ENCODE measurements around the gene GRHPR.
"Not testable (repeated sequence)": the region's sequence is repeated elsewhere in the genome, so short reads cannot be mapped to it uniquely, and the experiment has no call there.

GRHPR gene

GRCh38 chr9:37421914-37422288, 595 bp upstream of the GRHPR start:
- DNase-seq (ENCODE audit: low read depth) = no peak

- no peak for DNase-seq (ENCODE audit: low read depth)
Measured at GRCh38 chr9:37423508-37423907, 1.0 kb downstream of the GRHPR start.

- DNase-seq (ENCODE audit: low read depth) = no peak
Measured at GRCh38 chr9:37424204-37424685, 1.7 kb downstream of the GRHPR start.

DNA sequence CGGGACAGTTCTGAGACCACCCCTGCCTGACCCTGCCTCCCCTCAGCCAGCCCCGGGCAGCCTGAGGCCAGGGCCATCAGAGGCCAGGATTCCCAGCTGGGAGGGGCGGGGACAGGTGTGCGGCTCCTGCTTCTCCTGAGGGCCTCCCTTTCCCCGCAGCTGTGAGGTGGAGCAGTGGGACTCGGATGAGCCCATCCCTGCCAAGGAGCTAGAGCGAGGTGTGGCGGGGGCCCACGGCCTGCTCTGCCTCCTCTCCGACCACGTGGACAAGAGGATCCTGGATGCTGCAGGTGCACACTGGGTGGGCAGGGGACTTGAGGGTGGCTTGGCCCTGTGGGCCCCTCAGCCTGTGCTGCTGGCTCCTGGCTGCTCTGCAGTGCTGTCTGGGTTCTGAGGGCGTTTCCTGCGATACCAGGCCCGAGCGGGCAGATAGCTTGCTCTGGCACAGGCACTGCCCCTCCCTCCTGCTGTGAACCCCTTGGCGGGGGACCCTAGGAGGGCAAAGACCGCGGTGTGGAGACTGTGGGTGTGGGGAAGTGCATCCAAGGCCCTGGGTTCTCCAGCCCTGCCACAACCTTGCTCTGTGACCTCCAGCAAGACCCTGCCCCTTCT, 2.3 kb downstream of the GRHPR start:
- no peak for DNase-seq (ENCODE audit: low read depth)

- DNase-seq (ENCODE audit: low read depth) = no peak
Measured at GRCh38 chr9:37425298-37425752, 2.8 kb downstream of the GRHPR start.

- not testable (repeated sequence) for DNase-seq (ENCODE audit: low read depth)
Measured at GRCh38 chr9:37426431-37426830, 3.9 kb downstream of the GRHPR start.

- no peak for DNase-seq (ENCODE audit: low read depth)
Measured at GRCh38 chr9:37426846-37427245, 4.3 kb downstream of the GRHPR start.

DNA sequence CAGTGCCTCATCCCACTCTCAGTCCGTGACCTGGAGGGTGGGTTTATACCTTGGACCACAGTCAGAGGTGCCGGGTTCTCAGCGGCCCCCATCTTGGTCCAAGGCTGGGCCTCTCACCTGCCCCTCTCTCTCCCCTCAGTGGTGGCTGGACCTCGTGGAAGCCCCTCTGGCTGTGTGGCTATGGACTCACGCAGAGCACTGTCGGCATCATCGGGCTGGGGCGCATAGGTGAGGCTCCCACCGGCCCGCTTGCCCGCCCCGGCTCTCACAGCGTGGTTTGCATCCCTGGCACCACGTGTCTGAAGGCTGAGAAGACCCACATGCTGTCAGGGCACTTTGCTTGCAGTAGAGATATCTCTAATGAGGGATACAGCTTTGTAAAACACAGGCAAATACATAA, 5.8 kb downstream of the GRHPR start:
- no peak for DNase-seq (ENCODE audit: low read depth)

- DNase-seq (ENCODE audit: low read depth) = no peak
Measured at GRCh38 chr9:37429441-37430285, 7.2 kb downstream of the GRHPR start.

DNA sequence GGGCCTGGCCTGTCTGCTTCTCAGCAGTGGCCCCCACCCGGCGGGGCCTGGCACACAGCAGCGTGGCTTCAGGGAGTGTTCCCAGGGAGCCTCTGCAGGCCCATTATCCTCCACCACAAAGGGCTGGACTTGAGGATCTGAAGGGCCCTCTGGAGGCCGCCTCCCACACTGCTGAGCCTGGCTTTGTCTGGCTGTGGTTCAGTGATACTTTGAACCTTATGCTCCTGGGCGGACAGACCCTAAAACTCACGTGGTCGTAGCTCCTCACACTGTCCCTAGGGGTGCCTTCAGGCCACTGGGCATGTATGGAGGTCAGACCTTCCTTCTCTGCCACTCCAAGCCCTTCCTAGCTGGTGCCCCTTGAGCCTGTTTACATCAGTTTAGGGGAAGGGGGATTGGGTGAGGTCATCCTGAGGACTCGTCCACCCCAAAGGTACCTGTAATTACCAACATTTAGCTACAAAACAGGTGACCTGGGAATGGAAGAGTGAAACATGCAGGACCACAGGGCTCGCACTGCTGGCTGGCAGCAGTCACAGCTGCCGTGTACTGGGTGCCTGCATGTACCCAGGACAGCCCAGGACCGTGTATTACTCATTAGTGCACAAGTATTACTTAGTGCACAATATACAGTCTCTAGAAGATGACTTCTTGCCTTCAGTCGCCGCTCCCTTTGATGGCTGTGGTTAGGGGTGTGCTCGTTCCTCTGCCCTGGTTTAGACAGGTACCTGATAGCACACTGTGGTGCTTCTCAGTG, 8.5 kb downstream of the GRHPR start:
- DNase-seq (ENCODE audit: low read depth) = no peak

GRCh38 chr9:37432020-37432419, 9.5 kb downstream of the GRHPR start:
- no peak for DNase-seq (ENCODE audit: low read depth)

DNA sequence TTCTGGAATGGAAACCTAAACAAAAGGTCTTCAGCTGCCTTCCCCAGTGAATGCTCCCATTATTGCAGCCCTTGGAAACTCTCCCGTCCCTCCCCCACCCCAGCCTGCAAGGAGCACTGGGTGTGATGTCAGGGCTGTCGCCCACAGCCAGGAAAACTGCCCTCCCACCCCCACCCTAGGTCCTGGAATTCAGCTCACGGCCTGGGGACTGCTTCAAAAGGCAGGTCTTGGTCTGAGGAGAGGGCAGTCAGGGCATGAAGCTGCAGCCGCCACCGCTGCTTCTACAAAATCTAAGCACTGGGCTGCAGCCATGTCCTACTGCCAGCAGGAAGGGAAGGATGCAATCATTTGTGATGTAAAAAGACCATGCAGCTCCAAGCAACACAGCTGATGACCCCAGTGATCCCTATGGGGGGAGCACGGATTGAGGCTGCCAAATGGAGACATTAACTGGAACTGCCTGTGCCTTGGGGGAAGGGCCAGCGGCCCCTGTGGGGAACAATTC, 11.4 kb downstream of the GRHPR start:
- no peak for DNase-seq (ENCODE audit: low read depth)

DNA sequence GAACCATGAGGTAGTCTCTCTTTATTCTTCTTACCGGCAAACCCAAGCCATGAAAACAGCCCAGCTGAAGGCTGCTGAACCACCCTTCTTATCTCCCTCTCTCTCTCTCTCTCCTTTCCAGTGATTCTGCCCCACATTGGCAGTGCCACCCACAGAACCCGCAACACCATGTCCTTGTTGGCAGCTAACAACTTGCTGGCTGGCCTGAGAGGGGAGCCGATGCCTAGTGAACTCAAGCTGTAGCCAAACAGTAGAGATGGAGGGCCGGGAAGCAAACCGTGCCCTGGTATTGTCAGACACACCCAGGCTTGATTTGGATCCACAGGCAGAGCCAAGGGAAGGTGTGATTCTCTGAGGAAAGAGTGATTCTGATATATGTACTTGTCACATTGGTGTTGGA, 14.0 kb downstream of the GRHPR start:
- DNase-seq (ENCODE audit: low read depth) = no peak

DNA sequence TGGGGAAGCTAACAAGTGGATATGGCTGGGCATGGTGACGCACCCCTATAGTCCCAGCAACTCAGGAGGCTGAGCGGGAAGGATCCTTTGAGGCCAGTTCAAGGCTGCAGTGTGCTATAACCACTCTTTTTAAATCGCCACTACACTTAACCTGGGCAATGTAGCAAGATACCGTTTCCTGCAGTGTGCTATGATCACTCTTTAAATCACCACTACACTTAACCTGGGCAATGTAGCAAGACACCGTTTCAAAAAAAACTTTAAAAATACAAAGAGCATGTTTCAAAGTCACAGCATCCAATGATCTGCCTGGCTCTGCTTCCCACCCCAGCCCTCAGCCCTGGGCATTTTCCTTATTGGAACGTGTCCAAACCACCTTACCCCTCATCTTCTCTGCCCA, 14.5 kb downstream of the GRHPR start:
- DNase-seq (ENCODE audit: low read depth) = no peak

- DNase-seq (ENCODE audit: low read depth) = no peak
Measured at GRCh38 chr9:37437621-37438020, 15.1 kb downstream of the GRHPR start.

GRCh38 chr9:37438359-37438758, 15.9 kb downstream of the GRHPR start:
- no peak for DNase-seq (ENCODE audit: low read depth)

DNA sequence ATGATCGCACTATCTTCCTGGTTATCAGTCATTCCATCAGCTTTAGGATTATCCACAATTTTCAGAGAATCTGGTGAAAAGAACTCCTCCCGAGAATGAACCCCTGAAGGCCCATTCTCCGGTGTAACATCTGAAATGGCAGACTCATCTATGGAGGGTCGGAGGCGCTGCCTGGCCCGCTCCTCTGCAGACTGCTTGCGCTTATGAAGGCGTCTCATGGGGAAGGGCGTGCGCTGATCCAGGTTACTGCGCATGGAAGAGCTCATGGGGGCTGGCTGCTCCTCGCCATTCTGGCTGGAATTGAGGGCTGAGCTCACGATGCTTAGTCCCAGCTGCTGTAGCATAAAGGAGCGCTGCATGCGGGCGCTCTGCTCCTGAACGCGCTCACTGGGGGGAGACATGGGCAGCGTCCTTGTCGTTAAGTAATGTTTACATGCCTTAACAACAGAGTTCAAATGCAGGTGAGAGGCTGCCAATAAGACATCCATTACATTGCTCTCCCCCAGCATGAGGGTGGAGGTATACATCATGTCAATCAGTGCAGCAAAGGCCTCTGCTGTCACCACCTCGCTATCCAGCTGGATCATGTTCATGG, 19.4 kb downstream of the GRHPR start:
- DNase-seq (ENCODE audit: low read depth) = no peak

DNA sequence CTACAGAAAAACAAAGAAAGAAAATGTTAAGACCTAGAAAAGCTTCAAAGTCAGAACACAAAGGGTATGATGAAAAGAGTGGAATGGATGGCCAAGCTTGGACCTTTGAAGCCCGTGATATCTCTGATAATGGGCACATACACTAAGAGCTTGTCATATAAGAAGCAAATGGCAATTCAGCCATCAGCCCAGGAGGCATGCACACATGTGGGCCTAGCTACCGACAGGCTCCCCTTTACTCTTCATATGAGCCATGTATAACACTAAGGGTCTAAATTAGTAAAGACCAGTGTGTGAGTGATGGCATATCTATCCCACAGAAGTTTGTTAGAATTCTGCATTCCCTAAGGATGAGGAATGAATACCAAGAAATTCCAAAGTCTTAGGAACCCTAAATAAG, 20.1 kb downstream of the GRHPR start:
- DNase-seq (ENCODE audit: low read depth) = no peak

- DNase-seq (ENCODE audit: low read depth) = no peak
Measured at GRCh38 chr9:37443566-37443965, 21.1 kb downstream of the GRHPR start.

DNA sequence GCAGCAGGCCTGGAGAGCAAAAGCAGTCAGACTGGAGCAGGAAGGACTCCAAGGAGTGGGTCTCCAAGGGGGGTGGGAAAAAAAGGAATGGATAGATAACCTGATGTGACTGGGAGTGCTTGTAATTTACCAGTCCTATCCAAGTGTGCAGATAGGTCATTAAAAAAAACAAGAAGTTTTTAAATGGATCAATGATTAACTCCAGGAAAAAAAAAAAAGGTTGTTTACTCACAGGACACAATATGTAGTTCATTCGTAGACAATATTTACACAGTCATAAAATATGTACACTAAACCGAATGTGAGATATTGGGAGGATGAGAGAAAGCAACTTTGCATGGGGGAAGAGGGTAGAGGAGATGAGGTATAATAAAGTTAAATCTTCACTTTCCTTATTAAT, 22.4 kb downstream of the GRHPR start:
- no peak for DNase-seq (ENCODE audit: low read depth)

- DNase-seq (ENCODE audit: low read depth) = no peak
Measured at GRCh38 chr9:37445832-37446231, 23.3 kb downstream of the GRHPR start.

- no peak for DNase-seq (ENCODE audit: low read depth)
Measured at GRCh38 chr9:37446401-37446800, 23.9 kb downstream of the GRHPR start.

Measured in activated T-cell treated with anti-CD3 and anti-CD28 coated beads for 24 hours (primary cell).